ENCODE results near the gene SLC25A45. TPM values are rescaled to one million over a fixed set of nuclear protein-coding genes. Genes with fewer than 3 reads are reported as not detected.
"Not testable (repeated sequence)": the region's sequence is repeated elsewhere in the genome, so short reads cannot be mapped to it uniquely, and the experiment has no call there.

SLC25A45 gene
- total RNA-seq, 1 experiment from 2014 or later, result 3.9 TPM

DNA sequence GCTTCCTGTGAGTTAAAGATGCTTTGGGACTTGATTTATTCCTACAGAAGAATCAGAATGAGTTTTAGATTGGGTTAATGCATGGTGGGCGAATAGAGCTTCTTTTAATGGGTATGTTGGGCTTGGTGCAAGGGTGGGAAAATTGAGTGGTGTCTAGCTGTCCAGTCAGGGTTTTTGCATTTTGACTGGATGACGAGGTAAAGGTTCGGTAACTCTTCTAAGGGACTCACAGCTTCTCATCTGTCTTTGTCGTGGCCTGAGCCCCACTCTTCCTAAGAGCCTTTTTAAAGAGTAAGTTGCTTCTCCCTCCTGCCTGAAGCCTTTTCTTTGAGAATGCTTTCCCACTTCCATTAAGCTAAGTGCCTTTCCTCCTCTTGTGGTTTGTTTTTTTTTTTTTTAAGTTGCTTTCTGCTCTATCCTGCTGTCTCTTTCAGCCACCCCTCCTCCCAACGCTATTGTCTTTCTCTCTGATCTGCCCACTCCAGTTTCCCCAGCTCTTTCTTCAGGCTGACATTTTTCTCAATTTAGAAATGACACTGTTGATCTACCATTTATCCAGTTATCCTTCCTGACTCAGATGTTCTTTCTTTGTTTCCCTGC is 47.6 kb downstream of the SLC25A45 start:
- BruUV-seq (replicated peaks), result no TSS peak
- H3K9me3 Mint-ChIP-seq (ENCODE audit: unreplicated experiment), result no peaks in the 10 kb centered on the region
- TF ChIP-seq, protein P1, sequence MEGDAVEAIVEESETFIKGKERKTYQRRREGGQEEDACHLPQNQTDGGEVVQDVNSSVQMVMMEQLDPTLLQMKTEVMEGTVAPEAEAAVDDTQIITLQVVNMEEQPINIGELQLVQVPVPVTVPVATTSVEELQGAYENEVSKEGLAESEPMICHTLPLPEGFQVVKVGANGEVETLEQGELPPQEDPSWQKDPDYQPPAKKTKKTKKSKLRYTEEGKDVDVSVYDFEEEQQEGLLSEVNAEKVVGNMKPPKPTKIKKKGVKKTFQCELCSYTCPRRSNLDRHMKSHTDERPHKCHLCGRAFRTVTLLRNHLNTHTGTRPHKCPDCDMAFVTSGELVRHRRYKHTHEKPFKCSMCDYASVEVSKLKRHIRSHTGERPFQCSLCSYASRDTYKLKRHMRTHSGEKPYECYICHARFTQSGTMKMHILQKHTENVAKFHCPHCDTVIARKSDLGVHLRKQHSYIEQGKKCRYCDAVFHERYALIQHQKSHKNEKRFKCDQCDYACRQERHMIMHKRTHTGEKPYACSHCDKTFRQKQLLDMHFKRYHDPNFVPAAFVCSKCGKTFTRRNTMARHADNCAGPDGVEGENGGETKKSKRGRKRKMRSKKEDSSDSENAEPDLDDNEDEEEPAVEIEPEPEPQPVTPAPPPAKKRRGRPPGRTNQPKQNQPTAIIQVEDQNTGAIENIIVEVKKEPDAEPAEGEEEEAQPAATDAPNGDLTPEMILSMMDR (IDR thresholded peaks at IDR 0.05; ENCODE audit: unreplicated experiment), result no peak
- ChIA-PET POLR2A (interaction anchor here (0.7 to 4.9 kb wide), 14 partner anchors 9 to 239 kb away, joined by 3 to 57 read pairs (median 5); partner anchors contain the start of genes CDC42EP2, MALAT1, POLA2 and SLC25A45), CTCF (interaction anchor here (1.0 to 11.0 kb wide), 3 partner anchors 18 to 60 kb away, joined by 5 to 273 read pairs (median 219); partner anchors contain the start of gene CDC42EP2)
- no peak for DNase-seq (ENCODE audit: unreplicated experiment)
- peaks cover 27% of the 10 kb centered on the region for H3K4me1 Mint-ChIP-seq (ENCODE audit: insufficient read depth, unreplicated experiment)
- peak overlapping the region; percentile 10 for H3K27ac Mint-ChIP-seq (ENCODE audit: low read depth, unreplicated experiment)
- peaks cover 34% of the 10 kb centered on the region for H3K36me3 Mint-ChIP-seq (ENCODE audit: insufficient read depth, unreplicated experiment)
- H3K27me3 Mint-ChIP-seq (ENCODE audit: insufficient read depth, unreplicated experiment), result no peaks in the 10 kb centered on the region
- peak overlapping the region; percentile 81 for H3K4me3 Mint-ChIP-seq (ENCODE audit: unreplicated experiment)
- intact Hi-C loops (cut with micrococcal nuclease), result no loop called here

DNA sequence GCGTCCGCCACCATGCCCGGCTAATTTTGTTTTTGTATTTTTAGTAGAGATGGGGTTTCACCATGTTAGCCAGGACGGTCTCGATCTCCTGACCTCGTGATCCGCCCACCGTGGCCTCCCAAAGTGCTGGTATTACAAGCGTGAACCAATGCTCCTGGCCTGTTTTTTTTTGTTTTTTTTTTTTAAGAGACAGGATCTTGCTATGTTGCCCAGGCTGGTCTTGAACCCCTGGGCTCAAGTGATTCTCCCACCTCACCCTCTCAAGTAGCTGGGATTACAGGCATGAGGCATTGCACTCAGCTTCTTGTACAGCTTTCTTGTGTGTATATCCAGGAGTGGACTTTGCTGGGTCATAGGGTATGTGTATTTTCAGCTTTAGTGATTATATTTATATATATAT is 49.9 kb downstream of the SLC25A45 start:
- ChIA-PET POLR2A (interaction anchor here (1.0 to 4.9 kb wide), 11 partner anchors 17 to 221 kb away, joined by 4 to 57 read pairs (median 9); partner anchors contain the start of genes CDC42EP2, MALAT1, POLA2 and TIGD3), CTCF (interaction anchor here (0.8 to 11.0 kb wide), 9 partner anchors 10 to 209 kb away, joined by 3 to 273 read pairs (median 5); partner anchors contain the start of gene CDC42EP2)
- H3K9me3 Mint-ChIP-seq (ENCODE audit: unreplicated experiment); intact Hi-C loops (cut with micrococcal nuclease); DNase-seq (ENCODE audit: unreplicated experiment); H3K27ac Mint-ChIP-seq (ENCODE audit: low read depth, unreplicated experiment); H3K4me3 Mint-ChIP-seq (ENCODE audit: unreplicated experiment); H3K27me3 Mint-ChIP-seq (ENCODE audit: insufficient read depth, unreplicated experiment); BruUV-seq (replicated peaks): not testable (repeated sequence)
- H3K4me1 Mint-ChIP-seq (ENCODE audit: insufficient read depth, unreplicated experiment), result peaks cover 20% of the 10 kb centered on the region
- peaks cover 18% of the 10 kb centered on the region for H3K36me3 Mint-ChIP-seq (ENCODE audit: insufficient read depth, unreplicated experiment)

DNA sequence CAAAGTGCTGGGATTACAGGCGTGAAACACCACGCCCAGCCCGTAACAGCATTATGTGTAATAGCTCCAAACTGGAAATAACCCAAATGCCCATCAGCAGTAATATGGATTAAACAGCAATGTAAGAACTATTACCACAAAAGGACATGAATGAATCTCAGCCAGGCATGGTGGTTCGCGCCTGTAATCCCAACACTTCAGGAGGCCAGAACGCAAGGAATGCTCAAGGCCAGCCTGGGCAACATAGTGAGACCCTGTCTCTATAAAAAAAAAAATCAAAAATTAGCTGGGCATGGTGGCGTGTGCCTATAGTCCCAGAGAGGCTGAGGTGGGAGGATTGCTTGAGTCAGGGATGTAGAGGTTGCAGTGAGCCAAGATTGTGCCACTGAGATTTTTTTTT is 51.9 kb downstream of the SLC25A45 start:
- DNase-seq (ENCODE audit: unreplicated experiment), result no peak
- intact Hi-C loops (cut with micrococcal nuclease), result loop anchor here (1.0 kb wide), 3 partner anchors 13 to 105 kb away; no protein-coding TSS in a partner anchor
- H3K27ac Mint-ChIP-seq (ENCODE audit: low read depth, unreplicated experiment), result no peak overlapping the region
- H3K27me3 Mint-ChIP-seq (ENCODE audit: insufficient read depth, unreplicated experiment), result no peaks in the 10 kb centered on the region
- no peak overlapping the region for H3K4me3 Mint-ChIP-seq (ENCODE audit: unreplicated experiment)
- H3K9me3 Mint-ChIP-seq (ENCODE audit: unreplicated experiment), result no peaks in the 10 kb centered on the region
- ChIA-PET CTCF (interaction anchor here (0.6 to 11.0 kb wide), 20 partner anchors 8 to 189 kb away, joined by 3 to 273 read pairs (median 4); partner anchors contain the start of genes CDC42EP2 and POLA2), POLR2A (interaction anchor here (0.7 to 2.4 kb wide), 7 partner anchors 9 to 234 kb away, joined by 4 to 32 read pairs (median 5); partner anchors contain the start of genes CDC42EP2, POLA2 and VPS51)
- H3K36me3 Mint-ChIP-seq (ENCODE audit: insufficient read depth, unreplicated experiment), result peaks cover 11% of the 10 kb centered on the region
- H3K4me1 Mint-ChIP-seq (ENCODE audit: insufficient read depth, unreplicated experiment), result peaks cover 19% of the 10 kb centered on the region
- no TSS peak for BruUV-seq (replicated peaks)
- TF ChIP-seq, protein P1 (IDR thresholded peaks at IDR 0.05; ENCODE audit: unreplicated experiment), result no peak

DNA sequence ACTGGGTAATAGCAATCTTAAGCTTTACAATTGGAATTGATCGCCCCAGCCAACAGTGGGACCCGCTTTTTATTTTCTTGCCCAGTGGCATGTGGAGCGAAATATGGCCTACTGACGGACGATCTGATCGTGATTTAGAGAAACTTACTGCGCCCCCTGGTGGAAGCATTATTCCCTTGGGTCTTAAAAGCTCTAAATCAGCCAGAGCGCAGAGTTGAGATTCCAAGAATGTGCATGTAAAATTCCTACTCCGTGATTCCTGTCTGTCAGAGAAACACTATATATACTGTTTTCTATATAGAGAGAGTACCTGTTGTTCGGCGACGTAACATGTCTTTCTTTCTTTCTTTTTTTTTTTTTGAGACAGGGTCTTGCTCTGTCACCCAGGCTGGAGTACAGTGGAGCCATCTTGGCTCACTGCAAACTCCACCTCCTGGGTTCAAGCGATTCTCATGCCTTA is 52.5 kb downstream of the SLC25A45 start:
- DNase-seq (ENCODE audit: unreplicated experiment), result peak; percentile 94
- no TSS peak for BruUV-seq (replicated peaks)
- peak overlapping the region; percentile 75 for H3K27ac Mint-ChIP-seq (ENCODE audit: low read depth, unreplicated experiment)
- no peak overlapping the region for H3K4me3 Mint-ChIP-seq (ENCODE audit: unreplicated experiment)
- TF ChIP-seq, protein P1 (IDR thresholded peaks at IDR 0.05; ENCODE audit: unreplicated experiment), result peak; percentile 76
- peaks cover 12% of the 10 kb centered on the region for H3K36me3 Mint-ChIP-seq (ENCODE audit: insufficient read depth, unreplicated experiment)
- no peaks in the 10 kb centered on the region for H3K9me3 Mint-ChIP-seq (ENCODE audit: unreplicated experiment)
- CTCF ChIA-PET, result interaction anchor here (0.6 to 11.0 kb wide), 33 partner anchors 9 to 241 kb away, joined by 3 to 273 read pairs (median 4); partner anchors contain the start of genes CDC42EP2, FRMD8 and POLA2
- POLR2A ChIA-PET, result interaction anchor here (0.8 to 2.4 kb wide), 10 partner anchors 14 to 483 kb away, joined by 3 to 32 read pairs (median 4); partner anchors contain the start of genes CDC42EP2 and POLA2
- intact Hi-C loops (cut with micrococcal nuclease), result loop anchor here (1.0 kb wide), 3 partner anchors 13 to 105 kb away; no protein-coding TSS in a partner anchor
- peaks cover 14% of the 10 kb centered on the region for H3K4me1 Mint-ChIP-seq (ENCODE audit: insufficient read depth, unreplicated experiment)
- H3K27me3 Mint-ChIP-seq (ENCODE audit: insufficient read depth, unreplicated experiment), result no peaks in the 10 kb centered on the region
